Measurements from ENCODE around the gene NOL9. TPM values are rescaled to one million over a fixed set of nuclear protein-coding genes. Genes with fewer than 3 reads are reported as not detected.

Gene NOL9
- total and polyA plus RNA-seq, 4 donors = 3.4 to 29.4 (median 16.7) TPM

- no peaks in the 10 kb centered on the region for H3K9me3 ChIP-seq (ENCODE audit: control insufficient read depth in 4 of 4, insufficient read depth in 3 of 4, low read length in 3 of 4)
- H3K9ac ChIP-seq (ENCODE audit: insufficient read depth in 1 of 2, low read length in 2 of 2) = no peak overlapping the region
- peaks cover 0 to 2% (median 0%) of the 10 kb centered on the region in 5 donors for H3K4me1 ChIP-seq (ENCODE audit: control insufficient read depth in 5 of 5, insufficient read depth in 5 of 5, low read length in 5 of 5)
- ATAC-seq (ENCODE audit: insufficient read depth, low FRiP score) = no peak
- H3K36me3 ChIP-seq (ENCODE audit: control insufficient read depth in 4 of 4, insufficient read depth in 4 of 4, low read length in 4 of 4) = peaks cover 0 to 75% (median 37%) of the 10 kb centered on the region in 4 donors
- TF ChIP-seq CTCF (IDR thresholded peaks at IDR 0.05; ENCODE audit: control extremely low read depth, extremely low read depth) = no peak
- H3K27ac ChIP-seq (ENCODE audit: low read depth in 1 of 2, low read length in 1 of 2) = no peak overlapping the region
- no peaks in the 10 kb centered on the region for H3K27me3 ChIP-seq (ENCODE audit: control insufficient read depth in 3 of 3, insufficient read depth in 3 of 3, low read length in 2 of 3)
- H3K4me3 ChIP-seq = no peak overlapping the region
- 94 to 96% methylated on average over 38 of the region's 38 CpGs for WGBS, 2 donors
- no peak for DNase-seq
These were observed 38.7 kb upstream of the NOL9 start for GRCh38 chr1:6592865-6593593.

- TF ChIP-seq CTCF (IDR thresholded peaks at IDR 0.05; ENCODE audit: control extremely low read depth, extremely low read depth) = no peak
- no peaks in the 10 kb centered on the region for H3K27me3 ChIP-seq (ENCODE audit: control insufficient read depth in 3 of 3, insufficient read depth in 3 of 3, low read length in 2 of 3)
- H3K9ac ChIP-seq (ENCODE audit: insufficient read depth in 1 of 2, low read length in 2 of 2) = no peak overlapping the region
- H3K27ac ChIP-seq (ENCODE audit: low read depth in 1 of 2, low read length in 1 of 2) = no peak overlapping the region
- H3K4me1 ChIP-seq (ENCODE audit: control insufficient read depth in 5 of 5, insufficient read depth in 5 of 5, low read length in 5 of 5) = peaks cover 0 to 4% (median 0%) of the 10 kb centered on the region in 5 donors
- no peaks in the 10 kb centered on the region for H3K9me3 ChIP-seq (ENCODE audit: control insufficient read depth in 4 of 4, insufficient read depth in 3 of 4, low read length in 3 of 4)
- DNase-seq (no peak), ATAC-seq (ENCODE audit: insufficient read depth, low FRiP score) (no peak)
- H3K4me3 ChIP-seq = no peak overlapping the region
- 28 to 52% methylated on average over 5 of the region's 5 CpGs for WGBS, 2 donors
- peaks cover 0 to 75% (median 35%) of the 10 kb centered on the region in 4 donors for H3K36me3 ChIP-seq (ENCODE audit: control insufficient read depth in 4 of 4, insufficient read depth in 4 of 4, low read length in 4 of 4)
These were observed 38.1 kb upstream of the NOL9 start for GRCh38 chr1:6592441-6592840.

GRCh38 chr1:6591644-6592043 is 37.3 kb upstream of the NOL9 start:
- 85 to 86% methylated on average over 6 of the region's 6 CpGs for WGBS, 2 donors
- no peaks in the 10 kb centered on the region for H3K27me3 ChIP-seq (ENCODE audit: control insufficient read depth in 3 of 3, insufficient read depth in 3 of 3, low read length in 2 of 3)
- no peak overlapping the region for H3K4me3 ChIP-seq
- peaks cover 0 to 5% (median 0%) of the 10 kb centered on the region in 5 donors for H3K4me1 ChIP-seq (ENCODE audit: control insufficient read depth in 5 of 5, insufficient read depth in 5 of 5, low read length in 5 of 5)
- H3K36me3 ChIP-seq (ENCODE audit: control insufficient read depth in 4 of 4, insufficient read depth in 4 of 4, low read length in 4 of 4) = peaks cover 0 to 71% (median 30%) of the 10 kb centered on the region in 4 donors
- DNase-seq (no peak), ATAC-seq (ENCODE audit: insufficient read depth, low FRiP score) (no peak)
- no peak overlapping the region for H3K9ac ChIP-seq (ENCODE audit: insufficient read depth in 1 of 2, low read length in 2 of 2)
- TF ChIP-seq CTCF (IDR thresholded peaks at IDR 0.05; ENCODE audit: control extremely low read depth, extremely low read depth) = no peak
- H3K9me3 ChIP-seq (ENCODE audit: control insufficient read depth in 4 of 4, insufficient read depth in 3 of 4, low read length in 3 of 4) = no peaks in the 10 kb centered on the region
- H3K27ac ChIP-seq (ENCODE audit: low read depth in 1 of 2, low read length in 1 of 2) = no peak overlapping the region

Measured in lung (tissue), 12 donors.